GM10248 (cell line): ENCODE measurements around the gene ARHGAP30.

Experiments
- CTCF ChIA-PET: fragments of 300-600 bp; sonication (Branson Sonifier 250); formaldehyde crosslinking; extraction: SDS; loops from one replicate; lab custom pipeline; 2021; ENCODE audit warnings: antibody characterized with exemption; lab: Yijun Ruan, JAX
- POLR2A ChIA-PET: fragments of 350-650 bp; sonication (Branson Sonifier 250); formaldehyde crosslinking; extraction: SDS; loops from one replicate; lab custom pipeline; 2020; ENCODE audit warnings: antibody characterized with exemption; lab: Yijun Ruan, JAX
- DNase-seq: peaks from one replicate; pipeline ENCODE4 v3.0.0; 2012; ENCODE audit errors: extremely low spot score
- TF ChIP-seq, protein P1 (sequence below): IDR thresholded peaks from 2 replicates; pipeline ENCODE4 v1.5.1; 2012; ENCODE audit warnings: mild to moderate bottlenecking, low read depth; ENCODE audit errors: extremely low read depth, missing control alignments, control extremely low read depth

The ARHGAP30 gene

GRCh38 chr1:161086457-161086856 is 16.8 kb upstream of the ARHGAP30 start:
- DNase-seq = no peak
- TF ChIP-seq, protein P1, sequence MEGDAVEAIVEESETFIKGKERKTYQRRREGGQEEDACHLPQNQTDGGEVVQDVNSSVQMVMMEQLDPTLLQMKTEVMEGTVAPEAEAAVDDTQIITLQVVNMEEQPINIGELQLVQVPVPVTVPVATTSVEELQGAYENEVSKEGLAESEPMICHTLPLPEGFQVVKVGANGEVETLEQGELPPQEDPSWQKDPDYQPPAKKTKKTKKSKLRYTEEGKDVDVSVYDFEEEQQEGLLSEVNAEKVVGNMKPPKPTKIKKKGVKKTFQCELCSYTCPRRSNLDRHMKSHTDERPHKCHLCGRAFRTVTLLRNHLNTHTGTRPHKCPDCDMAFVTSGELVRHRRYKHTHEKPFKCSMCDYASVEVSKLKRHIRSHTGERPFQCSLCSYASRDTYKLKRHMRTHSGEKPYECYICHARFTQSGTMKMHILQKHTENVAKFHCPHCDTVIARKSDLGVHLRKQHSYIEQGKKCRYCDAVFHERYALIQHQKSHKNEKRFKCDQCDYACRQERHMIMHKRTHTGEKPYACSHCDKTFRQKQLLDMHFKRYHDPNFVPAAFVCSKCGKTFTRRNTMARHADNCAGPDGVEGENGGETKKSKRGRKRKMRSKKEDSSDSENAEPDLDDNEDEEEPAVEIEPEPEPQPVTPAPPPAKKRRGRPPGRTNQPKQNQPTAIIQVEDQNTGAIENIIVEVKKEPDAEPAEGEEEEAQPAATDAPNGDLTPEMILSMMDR = no peak
- ChIA-PET CTCF (interaction anchor here (1.8 to 9.2 kb wide), 4 partner anchors 10 to 89 kb away, joined by 3 to 91 read pairs (median 40); partner anchors contain the start of genes ARHGAP30, KLHDC9 and PPOX), POLR2A (no interaction called here)

DNA sequence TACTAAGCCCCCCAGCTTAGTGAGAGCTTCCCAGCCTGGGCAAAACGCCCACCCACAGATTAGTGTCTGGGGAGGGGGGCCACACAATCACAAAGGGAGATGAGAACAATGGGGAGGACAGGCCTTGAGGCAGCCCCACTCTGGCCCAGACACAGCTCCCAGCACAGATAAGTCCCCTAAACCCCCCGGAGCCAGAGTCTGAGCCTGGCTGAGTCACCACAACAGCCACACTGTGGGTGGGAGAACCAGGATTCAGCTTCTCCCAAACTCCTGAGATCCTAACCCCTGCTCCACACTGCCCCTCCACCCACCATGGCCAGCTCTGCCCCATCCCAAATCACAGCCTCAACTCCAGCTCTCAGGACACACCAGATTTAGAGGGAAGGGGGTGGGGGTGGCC is 15.5 kb upstream of the ARHGAP30 start:
- TF ChIP-seq, protein P1 = no peak
- POLR2A ChIA-PET = interaction anchor here (0.7 kb wide), 1 partner anchor 37 kb away, joined by 4 read pairs; no protein-coding TSS in a partner anchor
- CTCF ChIA-PET = interaction anchor here (1.2 to 9.2 kb wide), 5 partner anchors 11 to 80 kb away, joined by 3 to 91 read pairs (median 7); partner anchors contain the start of genes ARHGAP30, DEDD, KLHDC9 and PPOX
- no peak for DNase-seq

DNA sequence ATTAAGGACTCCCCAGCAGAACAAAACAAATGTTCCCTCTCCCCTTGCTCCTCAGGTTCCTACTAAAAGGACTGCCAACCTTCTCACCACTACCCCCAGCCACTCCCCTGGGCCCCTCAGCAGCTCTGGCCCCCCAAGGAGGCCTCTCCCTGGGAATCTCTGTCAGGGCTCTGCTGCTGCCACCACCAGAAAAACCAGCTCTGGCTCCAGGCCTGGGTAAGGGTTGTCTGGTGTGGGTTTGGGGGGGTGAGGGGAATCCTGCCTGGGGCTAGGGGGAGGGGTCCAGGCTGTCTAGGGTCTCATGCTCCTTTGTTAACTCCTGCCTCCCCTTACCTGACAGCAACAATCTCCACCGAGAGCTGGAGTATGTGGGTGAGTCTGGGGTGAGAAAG is 14.9 kb upstream of the ARHGAP30 start:
- no peak for DNase-seq
- ChIA-PET POLR2A (no interaction called here), CTCF (interaction anchor here (1.2 to 9.2 kb wide), 4 partner anchors 11 to 48 kb away, joined by 3 to 91 read pairs (median 38); partner anchors contain the start of genes ARHGAP30, DEDD and KLHDC9)
- TF ChIP-seq, protein P1 = no peak

DNA sequence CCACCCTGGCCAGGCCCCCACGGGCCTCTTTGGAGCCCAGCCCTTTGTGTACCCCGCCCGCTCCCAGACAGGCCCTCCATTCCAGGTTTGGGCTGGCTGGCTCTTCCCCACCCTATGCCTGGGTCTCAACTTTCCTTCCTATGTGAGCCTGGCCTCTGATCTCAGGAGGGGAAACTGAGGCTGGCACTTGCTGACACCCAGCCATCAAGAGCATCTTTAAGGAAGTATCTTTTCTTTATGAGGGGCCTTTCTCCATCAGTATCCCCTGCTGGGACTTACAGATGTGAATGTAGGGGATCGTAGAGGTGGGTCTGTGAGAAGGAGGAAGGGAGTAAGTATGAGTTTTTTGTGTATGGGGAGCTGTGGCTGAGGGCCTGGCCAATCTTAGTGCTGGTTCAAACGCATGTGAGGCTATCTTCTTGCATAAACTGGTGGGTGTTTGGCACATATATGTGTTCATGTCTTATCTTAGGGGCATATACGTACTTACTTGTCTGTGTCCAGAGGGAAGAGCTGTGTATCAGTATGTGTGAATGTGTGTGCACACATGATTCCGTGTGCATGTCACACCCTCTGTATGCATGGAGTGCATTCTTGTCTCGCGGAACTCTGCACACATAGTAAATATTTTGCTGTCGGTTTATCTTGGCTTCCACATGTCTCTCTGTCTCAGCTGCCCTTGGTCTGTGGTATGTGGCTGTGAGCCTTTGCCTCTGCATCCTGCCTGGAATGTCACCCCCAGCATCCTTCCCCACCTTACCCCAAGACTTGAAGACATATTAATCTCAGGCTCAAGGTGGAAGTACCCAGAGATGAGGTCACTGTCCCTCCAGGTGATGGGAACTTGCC is 14.3 kb upstream of the ARHGAP30 start:
- POLR2A ChIA-PET = no interaction called here
- DNase-seq = no peak
- TF ChIP-seq, protein P1 = no peak
- CTCF ChIA-PET = interaction anchor here (1.1 to 9.2 kb wide), 4 partner anchors 11 to 49 kb away, joined by 3 to 91 read pairs (median 38); partner anchors contain the start of genes ARHGAP30, DEDD and KLHDC9

DNA sequence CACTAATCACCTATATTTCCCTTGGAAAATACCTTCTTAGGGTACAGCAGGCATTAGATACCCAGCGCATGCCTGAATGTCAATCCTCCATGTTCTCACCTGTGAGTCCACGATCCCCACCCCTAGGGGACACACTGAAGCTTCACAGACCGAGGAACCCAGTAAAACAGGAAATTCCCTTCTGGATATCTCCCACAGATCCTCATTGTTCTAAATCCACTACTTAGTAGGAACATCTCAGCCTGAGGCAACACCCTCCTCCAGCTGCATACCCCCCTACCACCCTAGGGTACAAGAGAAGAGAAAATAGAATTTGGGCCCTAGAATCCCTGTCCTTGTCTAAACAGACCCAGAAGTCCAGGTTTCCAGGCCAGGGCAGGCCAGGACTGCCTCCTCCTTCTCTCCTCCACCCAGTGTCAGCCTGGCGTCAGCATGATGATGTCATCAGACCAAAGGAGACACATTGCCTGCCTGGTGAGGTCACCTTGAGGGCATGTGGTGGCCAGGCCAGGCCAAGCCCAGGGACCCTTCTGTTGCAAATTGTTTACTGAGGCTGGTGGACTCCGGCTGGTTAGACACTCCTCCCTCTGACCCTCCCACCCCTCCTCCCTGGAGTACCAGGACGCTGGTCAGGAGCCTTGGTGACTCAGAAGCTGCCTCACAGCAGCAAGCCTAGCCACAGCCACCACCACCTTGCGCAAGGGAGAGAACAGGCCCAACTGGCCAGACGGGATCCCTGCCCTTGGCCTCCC is 13.5 kb upstream of the ARHGAP30 start:
- TF ChIP-seq, protein P1 = no peak
- no peak for DNase-seq
- ChIA-PET CTCF (interaction anchor here (1.0 to 9.2 kb wide), 5 partner anchors 10 to 57 kb away, joined by 3 to 91 read pairs (median 3); partner anchors contain the start of genes ARHGAP30, DEDD and KLHDC9), POLR2A (no interaction called here)

DNA sequence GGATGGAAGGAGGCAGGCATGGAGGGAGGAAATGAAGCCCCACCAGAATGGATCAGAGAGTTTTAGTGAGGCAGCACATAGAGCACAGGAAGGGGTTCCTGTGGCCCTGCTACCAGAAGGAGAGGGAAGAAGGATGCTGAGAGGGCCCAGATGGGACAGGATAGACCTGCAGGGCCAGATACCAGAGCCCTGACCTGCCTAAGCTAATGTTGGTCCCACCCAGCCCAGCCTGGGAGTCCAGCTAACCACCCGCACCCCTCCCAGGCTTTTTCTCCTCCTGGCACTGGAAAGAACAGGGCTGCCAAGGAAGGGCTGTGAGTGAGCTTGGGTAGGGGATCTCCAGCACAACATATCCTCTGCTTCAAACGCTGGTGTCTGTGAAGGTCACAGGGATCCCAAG is 12.8 kb upstream of the ARHGAP30 start:
- TF ChIP-seq, protein P1 = no peak
- DNase-seq = no peak
- POLR2A ChIA-PET = no interaction called here
- CTCF ChIA-PET = interaction anchor here (0.8 to 9.2 kb wide), 7 partner anchors 9 to 305 kb away, joined by 3 to 91 read pairs (median 3); partner anchors contain the start of genes ARHGAP30, DEDD and KLHDC9
